GM18951 (cell line): ENCODE results near the gene OR51I1.

Experiments used
- POLR2A ChIP-seq: IDR thresholded peaks from 4 replicates; pipeline ENCODE4 v1.6.1; 2011; ENCODE audit warnings: mild to moderate bottlenecking; ENCODE audit not compliant: insufficient read length, insufficient read depth; ENCODE audit errors: extremely low read depth
- in situ Hi-C: fragments of 300-500 bp; cut with MboI; formaldehyde crosslinking; loops from one replicate; pipeline ENCODE4 v1.12.0; 2022; ENCODE audit warnings: low sequenced_read_pairs, mixed read lengths, inconsistent platforms; ENCODE audit not compliant: unreplicated experiment

The OR51I1 gene

DNA sequence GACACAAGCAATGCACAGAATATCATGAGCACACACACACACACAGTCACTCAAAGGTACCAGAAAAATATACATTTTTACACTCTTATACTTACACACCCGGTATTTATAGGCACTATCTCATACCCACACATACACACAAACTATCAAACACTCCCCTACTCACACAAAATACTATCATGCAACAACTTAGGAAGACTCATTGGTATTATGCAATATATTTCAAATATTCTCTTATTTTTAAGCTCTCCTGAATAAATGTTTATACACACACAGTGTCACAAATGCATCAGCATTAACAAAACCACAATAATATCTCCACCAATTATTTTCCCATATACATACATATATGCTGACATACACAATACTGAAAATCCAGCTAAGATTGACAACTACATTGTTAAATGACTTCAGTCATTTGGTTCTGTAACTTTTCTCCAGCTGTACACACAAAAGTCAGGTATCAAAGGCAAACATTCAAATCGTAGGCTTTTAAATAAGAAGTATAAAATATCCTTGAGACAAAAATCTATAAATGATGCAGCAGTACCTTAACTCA, 2.6 kb upstream of the OR51I1 start:
- in situ Hi-C loops, result no loop called here
- TF ChIP-seq POLR2A, result no peak

DNA sequence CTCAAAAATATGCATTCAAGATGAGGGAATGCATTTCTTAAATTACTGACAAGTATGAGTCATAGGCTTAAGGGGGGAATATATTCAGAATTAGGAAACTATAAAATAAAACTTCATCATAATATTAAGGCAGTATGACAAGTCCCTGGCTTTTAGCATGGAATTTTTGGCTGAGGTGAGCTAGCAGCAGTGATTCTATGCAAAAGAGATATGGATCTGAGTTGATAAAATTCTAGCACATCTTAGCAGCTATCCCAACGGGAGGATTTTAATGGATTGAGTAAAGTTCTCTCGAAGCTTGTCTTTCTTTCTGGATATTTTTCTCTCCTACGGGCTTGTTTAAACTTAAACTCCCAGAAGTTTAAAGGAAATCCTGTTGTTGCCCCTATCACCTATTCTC, 18.2 kb downstream of the OR51I1 start:
- no peak for TF ChIP-seq POLR2A
- in situ Hi-C loops, result no loop called here

DNA sequence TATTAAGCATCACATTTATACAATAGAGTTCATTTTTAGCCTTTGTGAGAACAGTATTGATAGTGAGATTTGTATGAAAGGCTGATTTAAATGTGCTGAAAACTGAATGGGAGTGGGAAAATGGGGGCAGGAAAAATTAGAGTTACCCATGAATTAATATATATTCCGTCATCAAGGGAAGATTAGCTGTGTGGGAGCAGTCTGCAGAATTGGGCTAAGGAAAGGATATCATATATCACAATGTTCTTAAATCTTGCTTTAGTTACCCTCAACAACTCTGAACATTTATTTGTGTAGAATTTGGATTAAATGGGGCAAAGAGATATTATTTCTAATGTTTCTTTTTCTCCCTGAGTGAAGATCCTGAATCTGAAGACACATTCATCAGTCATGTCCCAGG, 19.5 kb downstream of the OR51I1 start, which contains the start of gene OR51Q1:
TSS of gene OR51Q1 (plus strand) at position 301 of the 400 bp plus-strand sequence. CDS start at position 391, 90 bp downstream.
- TF ChIP-seq POLR2A, result no peak
- in situ Hi-C loops, result no loop called here

DNA sequence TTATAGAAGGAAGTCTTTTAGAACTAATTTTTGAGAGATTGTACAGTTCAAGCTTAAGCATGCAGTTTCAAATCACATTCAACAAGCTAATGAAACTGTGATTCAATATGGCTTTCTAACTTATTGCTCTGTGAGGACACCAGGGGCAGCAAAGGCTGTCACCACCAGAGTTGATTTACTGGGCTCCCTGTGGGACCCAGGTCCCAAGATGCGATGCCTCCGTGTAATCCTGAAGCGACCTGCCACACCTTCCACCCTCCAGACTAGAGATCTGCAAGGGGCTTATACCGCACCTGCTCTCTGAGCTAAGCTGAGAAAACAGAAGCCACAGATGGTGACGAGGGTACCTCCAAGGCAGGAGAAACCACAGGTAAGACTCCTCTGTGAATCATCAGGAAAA, 20.3 kb downstream of the OR51I1 start:
- in situ Hi-C loops, result no loop called here
- no peak for TF ChIP-seq POLR2A

DNA sequence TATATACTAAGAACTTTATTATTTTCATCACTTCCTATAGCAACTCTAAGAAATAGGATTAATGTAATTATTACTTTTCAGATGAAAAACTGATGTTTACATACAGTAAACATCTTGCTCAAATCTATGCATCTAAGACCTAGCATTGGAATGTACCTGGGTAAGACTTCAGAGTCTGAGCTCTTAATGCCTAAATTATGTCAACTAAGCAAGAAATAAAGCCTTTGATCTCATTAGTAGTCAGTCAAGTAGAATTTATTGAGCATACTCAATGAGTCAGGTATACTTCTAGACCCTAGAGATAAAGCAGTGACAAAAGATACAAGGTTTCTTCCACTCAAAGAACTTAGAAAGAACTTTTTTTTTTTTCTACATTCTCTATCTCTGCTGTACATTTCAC, 36.1 kb downstream of the OR51I1 start:
- no peak for TF ChIP-seq POLR2A
- in situ Hi-C loops, result no loop called here

DNA sequence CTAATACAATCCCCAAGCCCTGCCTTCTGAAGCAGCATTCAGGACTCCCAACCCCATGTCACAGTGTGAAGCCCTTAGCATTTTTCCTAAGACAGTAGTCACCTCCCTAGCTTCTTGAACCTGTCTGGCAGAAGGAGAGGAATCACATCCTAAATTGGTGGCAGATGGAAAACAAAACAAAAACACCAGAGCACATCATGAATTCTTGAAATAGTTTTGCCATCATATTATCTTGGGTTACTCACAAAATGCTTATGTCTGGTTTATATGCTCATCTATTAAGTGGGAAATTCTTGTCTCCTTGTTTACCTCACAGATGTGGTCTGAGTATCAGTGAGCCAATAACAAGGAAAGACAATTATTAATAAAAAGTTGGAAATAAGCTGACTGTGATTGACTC, 42.4 kb downstream of the OR51I1 start:
- TF ChIP-seq POLR2A, result no peak
- in situ Hi-C loops, result loop anchor here (25.0 kb wide), 1 partner anchor 787 kb away; the partner anchor contains the start of gene TRIM68

DNA sequence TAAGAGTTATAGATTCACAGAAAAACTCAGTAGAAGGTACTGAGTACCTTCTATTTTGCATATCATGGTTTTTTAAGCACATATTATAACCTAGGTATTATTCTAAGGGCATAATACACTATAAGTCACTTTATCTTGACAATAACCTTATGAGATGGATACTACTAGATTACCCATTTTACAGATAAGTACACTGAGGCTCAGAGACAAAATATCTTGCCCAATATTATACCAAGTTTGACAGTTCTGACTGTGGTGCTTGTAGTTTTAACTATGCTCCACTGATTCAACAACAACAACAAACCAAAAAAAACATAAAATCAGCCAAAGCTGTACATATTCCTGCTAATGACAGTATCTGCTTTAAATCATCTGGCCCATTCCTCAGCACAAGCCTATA, 47.2 kb downstream of the OR51I1 start:
- TF ChIP-seq POLR2A, result no peak
- in situ Hi-C loops, result loop anchor here (25.0 kb wide), 1 partner anchor 782 kb away; the partner anchor contains the start of gene TRIM68
